Stimulated activated CD4-positive, alpha-beta T cell treated with anti-CD3 and anti-CD28 coated beads, Interleukin-4, amount 100 ng/mL, for 1 hour (primary cell): ENCODE results near the gene TAPBP.
"Not testable (repeated sequence)": the region's sequence is repeated elsewhere in the genome, so short reads cannot be mapped to it uniquely, and the experiment has no call there.

Experiments used
- DNase-seq: peaks from one replicate; pipeline ENCODE4 v3.0.0-alpha.2; 2020

TAPBP gene

DNA sequence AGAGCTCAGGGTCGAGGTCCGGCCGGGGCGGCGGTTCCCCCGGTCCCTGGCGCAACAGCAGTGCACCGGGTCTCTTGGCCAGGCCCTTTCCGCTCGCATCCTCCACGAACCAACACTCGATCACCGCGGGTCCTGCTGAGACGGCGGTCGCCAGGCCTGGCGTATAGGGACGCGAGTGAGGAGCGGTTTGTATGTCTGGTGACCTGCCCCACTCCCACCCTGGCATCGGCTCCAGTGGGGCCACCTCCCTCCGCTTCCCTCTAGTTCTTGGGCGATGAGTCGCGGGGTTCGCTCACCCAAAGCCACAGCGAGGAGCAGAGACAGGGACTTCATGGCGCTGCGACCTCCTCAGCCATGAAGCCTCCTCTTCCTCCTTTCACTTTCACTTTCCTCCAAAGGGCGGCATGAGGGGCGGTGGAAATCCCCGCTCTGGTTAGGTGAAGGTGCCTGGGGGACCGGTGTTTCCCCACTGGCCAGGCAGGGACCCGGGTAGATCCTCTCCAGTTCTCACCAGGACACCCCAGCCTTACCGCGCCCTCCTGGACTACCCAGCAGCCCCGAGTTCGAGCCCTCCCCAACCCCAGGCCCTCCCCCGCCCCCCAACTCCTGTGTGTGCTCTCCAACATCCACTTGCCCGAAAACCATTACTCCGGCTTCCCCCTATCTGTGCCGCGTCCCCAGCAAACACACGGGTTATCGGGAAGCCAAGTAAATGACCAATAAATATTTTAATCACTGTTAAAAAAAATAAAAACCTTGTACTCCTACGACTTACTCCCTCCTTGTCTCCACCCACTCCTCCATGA, at the start of gene TAPBP:
Gene TAPBP, minus strand, starts transcription at position 370 of the 806 bp plus-strand sequence. Its CDS starts 37 bp downstream, at position 333.
- DNase-seq = peak; percentile 83

DNA sequence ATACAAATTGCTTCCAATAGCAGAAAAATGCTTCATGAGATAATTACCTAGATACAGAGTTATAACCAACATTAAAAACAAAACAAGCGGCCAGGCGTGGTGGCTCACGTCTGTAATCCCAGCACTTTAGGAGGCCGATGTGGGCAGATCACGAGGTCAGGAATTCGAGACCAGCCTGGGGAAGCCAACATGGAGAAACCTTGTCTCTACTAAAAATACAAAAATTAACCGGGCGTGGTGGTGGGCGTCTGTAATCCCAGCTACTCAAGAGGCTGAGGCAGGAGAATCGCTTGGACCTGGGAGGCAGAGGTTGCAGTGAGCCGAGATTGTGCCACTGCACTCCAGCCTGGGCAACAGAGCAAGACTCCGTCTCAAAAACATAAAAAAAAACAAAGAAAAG, 49.6 kb upstream of the TAPBP start:
- DNase-seq = not testable (repeated sequence)

DNA sequence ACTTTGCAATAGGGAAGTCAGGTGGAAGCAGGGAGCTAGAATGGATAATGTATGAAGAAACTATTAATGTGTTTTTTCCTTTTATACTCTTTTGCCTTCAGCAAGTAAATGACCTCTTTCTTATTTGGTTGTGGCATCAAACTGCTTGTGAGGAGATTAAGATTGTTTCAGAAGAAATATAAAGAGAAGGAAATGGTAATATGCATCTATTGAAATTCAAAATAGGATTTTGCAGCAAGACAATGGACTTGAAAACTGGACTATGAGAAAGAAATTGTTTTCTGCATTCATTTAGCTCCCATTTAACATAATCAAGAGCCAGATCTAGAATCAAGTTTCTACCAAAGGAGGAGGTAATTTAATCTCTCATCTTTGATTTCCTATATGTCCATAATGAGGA, 45.5 kb upstream of the TAPBP start:
- no peak for DNase-seq

GRCh38 chr6:33357160-33357871, 43.4 kb upstream of the TAPBP start:
- not testable (repeated sequence) for DNase-seq

DNA sequence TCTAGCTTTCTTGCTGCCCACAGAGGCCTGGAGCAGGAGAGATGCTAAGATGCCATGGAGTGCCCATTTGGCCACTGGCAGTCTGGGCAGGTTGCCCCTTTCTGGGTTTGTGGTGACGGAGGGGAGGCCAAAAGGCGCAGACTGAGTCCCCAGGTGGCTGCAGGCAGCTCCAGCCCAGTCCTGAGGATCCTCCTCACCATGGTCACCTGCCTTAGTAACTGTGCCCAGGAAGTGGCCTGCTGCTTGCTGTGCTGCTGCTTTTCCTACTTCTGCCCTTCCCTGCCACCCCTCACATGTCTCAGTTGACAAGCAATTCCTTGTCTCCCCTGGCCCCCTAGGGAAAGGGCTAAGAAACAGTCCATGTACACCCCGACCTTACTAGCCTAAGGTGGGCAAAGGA, 42.4 kb upstream of the TAPBP start:
- DNase-seq = no peak

GRCh38 chr6:33355860-33356259, 42.0 kb upstream of the TAPBP start:
- DNase-seq = not testable (repeated sequence)

GRCh38 chr6:33347816-33348215, 33.9 kb upstream of the TAPBP start:
- DNase-seq = no peak

GRCh38 chr6:33346972-33347371, 33.1 kb upstream of the TAPBP start:
- not testable (repeated sequence) for DNase-seq

- peak; percentile 49 for DNase-seq
These were observed 31.1 kb upstream of the TAPBP start for GRCh38 chr6:33344701-33345697.

DNA sequence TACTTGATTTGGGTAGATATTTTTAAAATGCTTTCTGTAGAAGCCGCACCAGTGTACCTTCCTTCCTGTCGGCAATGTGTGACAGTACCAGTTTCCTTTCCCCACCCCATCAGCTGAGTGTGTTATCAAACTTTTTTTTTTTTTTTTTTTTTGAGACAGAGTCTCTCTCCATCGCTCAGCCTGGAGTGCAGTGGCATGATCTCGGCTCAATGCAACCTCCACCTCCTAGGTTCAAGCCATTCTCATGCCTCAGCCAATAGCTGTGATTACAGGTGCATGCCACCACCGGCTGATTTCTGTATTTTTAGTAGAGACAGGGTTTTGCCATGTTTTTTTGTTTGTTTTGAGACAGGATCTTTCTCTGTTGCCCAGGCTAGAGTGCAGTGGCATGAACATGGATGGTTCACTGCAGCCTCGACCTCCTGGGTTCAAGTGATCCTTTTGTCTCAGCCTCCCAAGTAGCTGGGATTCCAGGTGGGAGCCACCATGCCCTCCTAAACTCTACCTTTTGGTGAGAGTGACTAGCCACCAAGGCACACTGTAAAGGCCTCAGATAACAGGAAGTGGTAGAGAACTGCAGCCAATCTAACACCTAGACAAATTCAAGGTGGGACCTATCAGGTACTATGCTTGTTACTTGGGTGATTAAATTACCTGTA, 30.2 kb upstream of the TAPBP start:
- DNase-seq = no peak

GRCh38 chr6:33343606-33343952, 29.7 kb upstream of the TAPBP start:
- DNase-seq = not testable (repeated sequence)

DNA sequence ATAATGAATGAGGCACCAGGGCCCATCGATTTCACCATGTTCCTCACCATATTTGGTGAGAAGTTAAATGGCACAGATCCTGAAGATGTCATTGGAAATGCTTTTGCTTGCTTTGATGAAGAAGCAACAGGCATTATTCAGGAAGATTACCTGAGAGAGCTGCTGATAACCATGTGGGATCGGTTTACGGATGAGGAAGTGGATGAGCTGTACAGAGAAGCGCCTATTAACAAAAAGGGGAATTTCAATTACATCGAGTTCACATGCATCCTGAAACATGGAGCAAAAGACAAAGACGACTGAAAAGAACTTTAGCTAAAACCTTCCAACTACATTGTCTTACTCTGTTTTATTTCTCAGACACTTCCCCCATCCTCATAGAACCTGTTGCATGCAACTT, 25.3 kb upstream of the TAPBP start:
- DNase-seq = no peak

DNA sequence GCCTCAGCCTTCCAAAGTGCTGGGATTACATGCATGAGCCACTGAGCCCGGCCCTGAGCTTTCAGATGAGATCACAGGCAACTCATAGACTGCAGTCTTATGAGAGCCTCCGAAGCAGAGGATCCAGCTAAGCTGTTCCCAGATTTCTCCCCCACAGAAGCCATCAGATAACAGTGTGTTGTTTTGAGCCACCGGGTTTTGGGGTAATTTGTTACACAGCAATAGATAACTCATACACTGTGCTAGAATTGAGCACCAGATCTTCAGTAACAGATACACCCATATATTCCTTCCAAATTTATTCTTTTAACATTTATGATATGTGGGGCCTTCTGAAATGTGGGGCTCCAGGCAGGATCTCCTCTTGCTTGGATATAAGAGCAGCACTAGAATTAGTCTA, 22.6 kb upstream of the TAPBP start:
- no peak for DNase-seq

DNA sequence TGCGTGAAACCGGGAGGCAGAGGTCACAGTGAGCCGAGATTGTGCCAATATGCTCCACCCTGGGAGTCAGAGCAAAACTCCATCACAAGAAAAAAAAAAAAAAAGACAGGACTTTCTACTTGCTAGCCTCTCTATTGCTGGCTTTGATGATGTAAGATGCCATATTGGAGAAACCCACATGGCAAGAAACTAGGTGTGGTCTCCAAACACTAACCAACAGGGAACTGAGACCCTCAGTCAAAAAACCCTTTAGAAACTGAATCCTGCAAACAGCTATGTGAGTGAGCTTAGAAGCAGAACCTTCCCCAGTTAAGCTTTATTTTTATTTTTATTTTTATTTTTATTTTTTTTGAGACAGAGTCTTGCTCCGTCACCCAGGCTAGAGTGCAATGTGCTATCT, 22.0 kb upstream of the TAPBP start:
- no peak for DNase-seq

- DNase-seq = no peak
These were observed 19.8 kb upstream of the TAPBP start for GRCh38 chr6:33333666-33334065.

GRCh38 chr6:33330736-33331135, 16.9 kb upstream of the TAPBP start:
- DNase-seq = no peak

- DNase-seq = no peak
These were observed 15.2 kb upstream of the TAPBP start for GRCh38 chr6:33329058-33329457.

DNA sequence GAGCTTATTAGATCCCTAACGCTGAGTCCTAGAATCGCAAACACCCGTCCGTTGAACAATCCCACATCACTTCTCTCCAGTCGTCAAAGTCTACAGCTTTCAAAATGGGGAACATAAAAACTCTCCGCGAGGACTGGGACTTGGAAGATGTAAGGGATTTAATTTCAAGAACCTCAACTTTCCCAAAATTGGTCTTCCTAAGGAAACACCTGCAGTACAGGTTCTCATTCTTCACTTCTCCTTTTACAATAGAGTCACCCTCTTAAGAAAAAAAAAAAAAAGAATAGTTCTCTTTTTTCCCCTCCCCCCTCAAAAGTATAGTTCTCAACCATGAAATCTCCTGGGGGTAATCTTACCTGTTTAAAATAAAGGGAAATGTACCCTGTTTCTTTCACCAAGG, 10.2 kb upstream of the TAPBP start:
- no peak for DNase-seq

DNA sequence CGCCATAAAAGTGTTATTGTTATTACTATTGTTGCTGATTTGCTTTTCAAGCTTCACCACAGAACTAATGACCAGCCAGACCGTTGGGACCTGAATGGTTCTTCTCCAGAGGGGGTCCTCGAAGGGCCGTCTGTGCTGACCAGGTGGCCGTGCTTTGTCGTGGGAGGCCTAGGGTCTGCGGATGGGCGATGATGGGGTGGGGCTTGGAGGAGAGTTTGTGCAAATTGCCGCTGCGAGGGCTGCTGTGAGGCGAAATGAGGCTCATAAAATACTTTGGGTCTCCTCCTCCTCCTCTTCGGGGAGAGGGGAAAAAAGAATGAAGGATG, 9.7 kb upstream of the TAPBP start:
- DNase-seq = no peak

- DNase-seq = no peak
These were observed 7.3 kb upstream of the TAPBP start for GRCh38 chr6:33321227-33321626.

DNA sequence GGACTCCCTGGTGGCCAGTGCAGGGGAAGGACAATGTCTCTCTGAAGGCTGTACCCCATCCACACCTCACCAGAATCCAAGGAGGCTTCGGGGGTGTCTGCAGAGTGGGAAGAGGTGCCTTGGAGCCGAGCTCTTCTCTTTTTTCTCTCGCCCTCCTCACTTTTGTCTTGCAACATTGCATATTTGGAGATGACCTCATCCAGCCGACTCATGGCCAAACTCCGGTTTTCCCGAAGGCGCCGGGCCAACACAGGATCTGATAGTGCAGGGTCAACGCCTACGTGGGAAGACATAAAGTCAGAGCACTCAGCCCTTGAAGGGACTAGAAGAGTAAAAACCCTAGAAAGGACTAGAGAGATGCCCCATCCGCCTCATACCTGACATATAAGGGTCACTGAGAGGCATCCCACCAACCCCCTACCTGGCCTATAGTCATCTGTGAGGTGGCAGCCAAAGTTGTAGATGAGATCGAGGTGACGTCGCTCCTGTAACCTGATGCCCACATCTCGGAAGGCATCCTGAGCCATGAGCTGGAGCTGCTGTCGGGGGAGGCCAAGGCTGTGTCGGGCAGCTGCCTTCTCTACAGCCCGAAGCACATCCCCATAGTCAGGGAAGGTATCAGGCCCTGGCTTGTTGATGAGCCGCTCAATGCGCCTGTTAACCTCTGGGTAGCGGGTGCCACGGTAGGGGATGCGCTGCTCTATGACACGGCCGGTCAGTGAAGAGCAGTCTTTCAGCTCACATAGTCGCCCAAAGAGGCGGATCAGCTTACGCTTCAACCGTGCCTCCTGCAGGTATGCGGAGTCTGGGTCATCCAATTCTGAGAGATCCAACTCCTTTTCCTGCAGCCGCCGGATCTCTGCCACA, 6.7 kb upstream of the TAPBP start:
- DNase-seq = no peak

DNA sequence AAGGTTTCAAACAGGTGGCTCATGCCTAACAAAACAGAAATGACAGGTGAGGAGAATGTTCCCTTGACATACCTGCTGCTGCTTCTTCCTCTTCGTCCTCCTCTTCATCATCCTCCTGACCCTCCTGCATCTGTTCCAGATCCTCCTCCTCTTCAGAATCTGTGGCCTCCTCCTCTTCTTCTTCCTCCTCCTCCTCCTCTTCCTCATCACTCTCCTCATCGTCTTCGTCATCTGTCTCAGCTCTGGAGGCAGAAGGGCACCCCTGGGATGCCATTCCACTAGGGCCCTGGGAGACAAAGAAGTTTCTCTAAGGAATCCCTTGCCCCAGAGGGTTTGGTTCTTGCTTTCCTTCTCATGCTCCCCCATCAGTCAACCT, 6.0 kb upstream of the TAPBP start:
- no peak for DNase-seq
